ENCODE data around the gene CDKAL1. TPM values are rescaled to one million over a fixed set of nuclear protein-coding genes. Genes with fewer than 3 reads are reported as not detected.

CDKAL1 gene
- total RNA-seq, 5 donors from 2014 or later (not counting 1 experiment from before 2014, with no cell fraction given), result 18.8 to 29.9 (median 20.5) TPM

GRCh38 chr6:21281366-21281765 lies 747.1 kb downstream of the CDKAL1 start:
- ChIA-PET CTCF (no interaction called here), POLR2A (no interaction called here)
- H3K27ac Mint-ChIP-seq, result no peak overlapping the region
- no peaks in the 10 kb centered on the region for H3K4me1 ChIP-seq (ENCODE audit: control insufficient read depth in 1 of 2, extremely low read depth in 1 of 2, insufficient read depth in 2 of 2, low read length in 2 of 2)
- WGBS (ENCODE audit: insufficient coverage), result 100% methylated on average over 1 of the region's 2 CpGs
- no peak overlapping the region for H3K4me3 ChIP-seq (ENCODE audit: control insufficient read depth in 1 of 2, extremely low read depth in 1 of 2, low read length in 1 of 2)
- peaks cover 0 to 3% (median 0%) of the 10 kb centered on the region in 3 donors for H3K9me3 Mint-ChIP-seq
- DNase-seq (no peak), ATAC-seq (replicated peaks in 1 of 4) (no peak)
- H3K9me3 ChIP-seq, result no peaks in the 10 kb centered on the region
- no peaks in the 10 kb centered on the region for H3K36me3 ChIP-seq (ENCODE audit: control insufficient read depth in 2 of 2, extremely low read depth in 1 of 2, insufficient read depth in 1 of 2, low read length in 1 of 2)
- no peak overlapping the region for H3K27ac ChIP-seq (ENCODE audit: low read length)
- H3K27me3 Mint-ChIP-seq, result peaks cover 0 to 2% of the 10 kb centered on the region in 2 donors
- H3K27me3 ChIP-seq (replicated peaks in 1 of 2; ENCODE audit: control insufficient read depth in 2 of 2, extremely low read depth in 1 of 2, insufficient read depth in 2 of 2, low read length in 1 of 2), result no peaks in the 10 kb centered on the region
- H3K4me3 Mint-ChIP-seq, result no peak overlapping the region
- no peaks in the 10 kb centered on the region for H3K4me1 Mint-ChIP-seq
- no peaks in the 10 kb centered on the region for H3K36me3 Mint-ChIP-seq

Other genes starting within 250 kb of the CDKAL1 start
- gene E2F3, start 132.6 kb upstream of the CDKAL1 start, total RNA-seq, result 10 to 100 TPM in 4 of 5 donors, 1 to 10 TPM in 1; 9.6 to 28.2 (median 23.1) TPM

Measured in T-cell (primary cell).